GM21619 (cell line): ENCODE data around the gene SUCLG2.

Experiments
- ATAC-seq: cut with Tn5 transposase; IDR thresholded peaks from one replicate; pipeline ENCODE4 v1.9.1; 2021; ENCODE audit not compliant: unreplicated experiment

SUCLG2 gene

DNA sequence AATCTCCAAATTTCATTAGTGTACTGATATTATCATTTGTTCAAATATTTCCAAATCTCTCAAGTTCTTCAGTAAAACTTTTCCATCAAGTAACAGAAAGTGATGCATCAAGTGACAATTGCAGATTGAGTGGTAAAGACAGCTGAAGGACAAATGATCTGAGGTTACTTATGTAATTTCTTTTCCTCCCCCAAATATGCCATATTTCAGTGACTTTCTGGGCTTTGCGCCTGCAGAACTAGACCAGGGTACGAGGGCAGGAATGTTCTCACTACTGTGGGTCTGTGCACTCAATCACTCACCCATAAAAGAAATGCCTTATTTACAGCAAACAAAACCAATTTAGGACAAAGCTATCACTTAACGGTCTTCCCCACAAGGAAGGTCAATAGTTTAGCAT, 4.7 kb downstream of the SUCLG2 start:
- no peak for ATAC-seq

DNA sequence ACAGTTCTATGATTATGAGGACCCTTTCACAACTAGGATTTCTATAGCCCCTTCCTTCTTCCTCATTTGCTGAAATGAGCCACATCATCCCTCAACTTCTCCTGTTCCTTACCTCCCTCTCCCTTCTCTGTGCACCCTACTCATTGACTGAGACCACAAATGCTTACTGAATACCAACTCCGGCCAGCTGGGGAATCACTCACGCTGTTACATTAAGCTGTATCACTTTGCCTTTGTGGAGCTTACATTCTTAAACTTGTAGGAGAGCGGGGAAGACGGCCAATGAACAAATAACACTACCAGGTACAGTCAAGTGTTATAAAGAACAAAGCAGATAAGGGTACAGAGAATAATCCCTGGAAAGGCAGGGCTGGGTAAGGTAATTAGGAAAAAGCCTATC, 5.7 kb downstream of the SUCLG2 start:
- no peak for ATAC-seq

GRCh38 chr3:67648229-67648628, 6.2 kb downstream of the SUCLG2 start:
- no peak for ATAC-seq

- ATAC-seq: no peak
These were observed 7.0 kb downstream of the SUCLG2 start for GRCh38 chr3:67647390-67647878.

DNA sequence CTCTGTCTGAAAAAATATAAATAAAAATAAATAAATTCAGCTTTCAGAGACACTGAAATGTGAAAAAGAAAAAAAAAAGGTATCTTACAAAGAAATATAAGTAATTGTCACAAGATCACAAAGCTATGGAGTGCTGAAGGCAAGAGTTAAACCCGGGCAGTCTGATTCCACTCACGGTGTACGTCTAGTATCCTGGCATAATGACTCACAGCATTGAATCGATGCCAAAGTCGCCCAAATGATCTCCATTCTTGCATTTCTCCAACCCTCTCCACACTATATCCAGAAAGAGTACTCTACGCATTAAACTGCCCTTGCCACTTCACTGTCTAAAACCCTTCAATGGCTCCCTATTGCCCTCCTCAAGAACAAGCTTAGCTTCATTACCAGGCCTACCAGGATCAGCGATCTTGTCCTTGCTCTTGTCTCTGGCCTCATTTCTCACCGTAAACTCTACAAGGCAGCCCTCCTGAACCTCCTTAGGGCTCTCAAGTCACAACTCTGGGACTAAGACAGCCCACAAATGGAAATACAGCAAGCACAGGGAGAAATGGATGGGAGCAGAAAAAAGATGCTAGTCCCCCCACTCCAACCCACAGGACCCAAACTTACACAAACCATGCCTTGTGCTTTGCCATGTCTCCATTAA, 7.7 kb downstream of the SUCLG2 start:
- ATAC-seq: no peak

DNA sequence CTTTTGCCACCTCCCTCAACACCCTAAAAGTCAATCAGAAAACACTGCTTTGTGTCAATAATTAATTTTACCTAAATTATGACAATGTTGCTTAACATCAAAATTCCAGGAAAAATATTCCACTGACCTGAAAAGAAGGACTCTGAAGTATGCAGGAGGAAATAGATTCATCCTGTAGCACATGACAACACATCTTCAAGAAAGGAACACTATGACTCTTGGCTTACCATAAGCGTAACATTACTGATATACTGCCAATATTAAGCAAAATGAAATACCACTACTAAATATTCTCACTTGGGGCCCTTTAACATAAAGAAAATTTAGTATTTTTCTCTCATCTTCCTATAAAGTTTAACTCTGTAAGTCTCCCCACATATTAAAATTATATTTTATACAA, 9.6 kb downstream of the SUCLG2 start:
- no peak for ATAC-seq

GRCh38 chr3:67642734-67643133, 11.7 kb downstream of the SUCLG2 start:
- ATAC-seq: no peak

- ATAC-seq: no peak
These were observed 12.2 kb downstream of the SUCLG2 start for GRCh38 chr3:67642190-67642589.

DNA sequence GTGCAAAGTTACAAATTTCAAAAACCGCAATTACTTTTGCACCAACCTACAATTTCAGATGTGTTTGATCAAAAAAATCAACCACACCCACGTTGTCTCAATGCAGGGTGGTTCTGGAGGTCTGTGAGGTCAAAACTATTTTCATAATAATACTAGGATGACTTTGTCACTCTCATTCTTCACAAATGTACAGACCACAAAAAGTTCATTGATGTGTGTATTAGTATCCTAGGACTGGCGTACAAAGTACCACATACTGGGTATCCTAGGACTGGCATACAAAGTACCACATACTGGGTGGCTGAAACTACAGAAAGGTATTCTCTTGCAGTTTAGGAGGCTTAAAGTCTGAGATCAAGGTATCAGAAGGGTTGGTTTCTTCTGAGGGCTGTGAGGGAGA, 13.0 kb downstream of the SUCLG2 start:
- no peak for ATAC-seq

DNA sequence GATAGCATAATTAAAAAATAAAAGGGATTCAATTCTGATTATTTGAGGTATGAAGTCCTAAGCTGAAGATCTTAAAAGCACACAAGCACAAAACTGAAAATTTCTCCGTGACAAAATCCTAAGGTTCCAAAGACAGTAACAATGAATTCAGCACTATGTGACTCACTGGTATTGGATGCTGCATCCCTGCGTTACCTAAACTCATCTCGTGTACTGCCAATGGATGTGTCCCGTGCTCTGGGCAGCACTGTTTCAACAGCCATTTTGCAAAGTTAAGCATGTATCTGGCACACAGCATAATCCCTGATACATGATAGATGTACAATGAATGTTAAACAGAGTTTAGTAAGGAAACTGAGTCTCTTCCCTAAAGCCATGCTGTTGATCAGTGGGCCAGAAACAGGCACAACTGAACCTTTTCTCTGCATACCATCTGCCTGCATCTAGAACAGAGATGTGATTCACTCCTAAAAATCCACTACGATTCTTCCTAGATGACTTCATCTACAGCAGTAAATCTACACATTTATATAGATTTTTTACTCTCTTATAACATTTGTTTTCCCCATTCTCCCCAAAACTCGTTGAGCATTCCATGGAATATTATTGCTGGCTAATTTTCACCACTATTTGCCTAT, 14.3 kb downstream of the SUCLG2 start:
- no peak for ATAC-seq

DNA sequence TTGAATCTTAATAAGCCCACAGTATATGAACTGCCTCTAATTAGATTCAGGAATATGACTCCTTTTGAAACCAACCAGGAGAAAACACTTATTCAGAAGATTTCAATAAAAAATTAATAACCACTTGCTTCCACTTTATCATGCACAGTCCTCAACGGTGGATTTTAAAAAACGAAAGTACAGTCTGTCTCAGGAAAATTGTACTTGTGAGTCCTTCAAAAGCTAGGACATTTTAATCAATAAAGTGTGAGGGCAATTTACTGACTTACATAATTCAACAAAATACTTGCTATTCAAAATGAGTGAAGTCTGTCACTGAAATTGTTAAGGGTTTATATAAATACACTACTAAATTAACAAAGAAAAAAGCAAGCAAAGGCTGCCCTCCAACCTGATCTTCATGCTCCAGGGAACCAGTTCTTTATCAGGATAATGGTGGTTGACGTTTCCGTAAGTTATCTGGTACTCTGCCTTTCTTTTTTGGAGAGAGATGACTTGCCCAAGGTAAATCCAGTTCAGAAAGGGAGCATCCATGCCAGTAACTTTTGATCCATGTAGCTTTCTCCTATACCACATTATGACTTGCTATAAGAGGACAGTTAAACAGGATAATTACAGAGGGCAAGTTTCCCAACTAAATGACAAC, 17.0 kb downstream of the SUCLG2 start:
- ATAC-seq: no peak

DNA sequence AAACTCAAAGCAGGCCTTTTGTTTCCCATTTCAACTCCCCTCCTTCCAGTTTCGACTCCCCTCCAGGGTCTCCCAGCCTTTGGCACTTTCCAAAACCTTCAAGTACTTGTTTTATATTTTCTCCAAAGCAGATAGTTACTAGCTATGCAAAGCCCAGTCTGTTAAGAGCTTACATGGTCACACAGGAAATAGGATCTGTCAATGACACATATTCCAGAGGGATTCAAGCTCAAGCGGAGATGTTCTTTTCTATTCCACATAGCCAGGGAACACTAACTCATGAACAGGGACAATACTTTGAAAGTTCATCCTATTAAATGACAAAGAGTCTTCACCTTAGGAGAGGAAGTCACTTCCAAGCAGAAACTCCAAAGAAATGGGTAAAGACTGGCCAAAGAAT, 18.6 kb downstream of the SUCLG2 start:
- no peak for ATAC-seq

- ATAC-seq: peak; percentile 47
These were observed 19.2 kb downstream of the SUCLG2 start for GRCh38 chr3:67635257-67635656.

DNA sequence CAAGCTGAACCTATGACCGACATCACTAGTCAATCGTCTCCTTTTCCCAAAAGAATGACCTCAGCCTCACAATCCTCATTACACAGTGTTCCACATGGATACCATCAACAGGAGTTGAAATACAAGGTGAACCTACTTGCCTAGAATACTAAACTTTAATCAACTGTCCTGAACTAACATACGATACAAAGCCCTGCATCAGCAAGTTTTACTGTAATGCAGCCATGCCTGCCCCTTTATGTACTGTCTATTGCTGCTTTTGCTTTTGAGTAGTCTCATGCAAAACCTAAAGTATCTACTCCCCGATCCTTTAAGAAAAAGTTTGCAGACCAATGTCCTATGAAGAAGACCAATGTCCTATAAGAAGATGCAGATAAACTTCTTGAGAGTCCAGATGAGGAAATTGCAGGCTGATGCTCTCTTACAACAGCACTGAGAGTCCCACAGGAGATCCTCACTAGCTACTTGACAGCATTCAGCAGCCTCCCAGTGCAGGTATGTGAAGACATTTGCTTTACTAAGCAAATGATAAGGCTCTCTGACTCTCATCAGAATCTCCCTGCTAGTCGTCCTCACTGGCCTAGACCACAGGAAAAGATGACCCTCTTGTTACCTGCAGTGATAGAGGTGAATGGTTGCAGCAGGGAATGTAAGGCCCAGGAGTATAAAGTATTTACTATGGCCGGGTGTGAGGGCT, 23.6 kb downstream of the SUCLG2 start:
- no peak for ATAC-seq

- no peak for ATAC-seq
These were observed 29.7 kb downstream of the SUCLG2 start for GRCh38 chr3:67624687-67625086.

DNA sequence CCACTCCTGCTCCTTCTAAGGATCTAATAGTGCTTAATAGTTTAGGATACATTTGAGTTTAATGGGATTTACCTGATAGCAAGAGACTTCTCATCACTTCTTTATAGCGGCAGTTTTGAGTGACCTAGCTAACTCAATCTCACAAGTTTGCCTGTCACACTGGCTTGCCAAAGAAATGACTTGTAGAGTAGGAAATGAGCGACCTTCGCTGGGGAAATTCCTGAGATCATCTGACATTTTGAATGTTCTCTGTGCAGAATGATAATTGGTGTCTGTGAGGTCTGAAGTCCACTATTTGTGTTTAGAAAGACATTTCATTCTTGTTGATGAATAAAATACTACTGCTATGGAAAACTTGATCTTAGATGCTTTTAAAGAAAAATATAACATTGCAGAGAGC, 30.3 kb downstream of the SUCLG2 start:
- ATAC-seq: no peak

- ATAC-seq: no peak
These were observed 31.8 kb downstream of the SUCLG2 start for GRCh38 chr3:67622652-67623051.

GRCh38 chr3:67620869-67621268, 33.5 kb downstream of the SUCLG2 start:
- ATAC-seq: no peak

DNA sequence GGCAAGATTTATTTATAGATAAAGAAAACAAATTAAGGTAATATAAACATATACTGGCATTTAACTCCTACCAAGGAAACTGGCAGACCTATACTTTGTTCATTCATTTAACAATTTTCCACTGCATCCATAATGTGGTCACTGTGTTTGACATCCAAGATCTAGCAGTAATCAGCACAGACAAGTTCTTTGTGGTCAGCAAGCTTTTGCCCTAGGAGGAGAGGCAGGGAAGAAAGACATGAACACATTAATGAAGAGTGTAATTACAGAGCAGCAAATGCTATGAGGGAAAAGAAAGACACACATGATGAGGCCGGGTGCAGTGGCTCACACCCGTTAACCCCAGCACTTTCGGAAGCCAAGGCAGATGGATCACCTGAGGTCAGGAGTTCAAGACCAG, 34.4 kb downstream of the SUCLG2 start:
- ATAC-seq: no peak

DNA sequence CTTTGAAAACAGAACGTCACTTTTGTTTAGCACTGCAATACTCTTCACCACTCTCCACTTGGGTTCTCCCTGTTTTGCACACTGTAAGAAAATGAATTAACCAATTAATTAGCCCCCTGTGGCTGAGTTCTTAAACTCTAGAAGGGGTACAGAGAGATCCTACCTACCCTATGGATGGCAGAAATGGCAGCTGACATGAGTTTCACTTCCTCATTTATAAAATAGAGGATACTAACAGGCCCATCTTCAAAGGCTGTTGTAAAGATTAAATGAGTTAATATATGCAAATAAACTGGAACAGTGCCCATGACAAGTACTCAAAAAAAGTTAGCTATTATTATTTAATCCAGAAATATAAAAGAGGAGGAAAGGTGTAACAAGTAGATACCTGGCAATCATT, 36.9 kb downstream of the SUCLG2 start:
- peak; percentile 68 for ATAC-seq

GRCh38 chr3:67616046-67616445, 38.4 kb downstream of the SUCLG2 start:
- no peak for ATAC-seq

DNA sequence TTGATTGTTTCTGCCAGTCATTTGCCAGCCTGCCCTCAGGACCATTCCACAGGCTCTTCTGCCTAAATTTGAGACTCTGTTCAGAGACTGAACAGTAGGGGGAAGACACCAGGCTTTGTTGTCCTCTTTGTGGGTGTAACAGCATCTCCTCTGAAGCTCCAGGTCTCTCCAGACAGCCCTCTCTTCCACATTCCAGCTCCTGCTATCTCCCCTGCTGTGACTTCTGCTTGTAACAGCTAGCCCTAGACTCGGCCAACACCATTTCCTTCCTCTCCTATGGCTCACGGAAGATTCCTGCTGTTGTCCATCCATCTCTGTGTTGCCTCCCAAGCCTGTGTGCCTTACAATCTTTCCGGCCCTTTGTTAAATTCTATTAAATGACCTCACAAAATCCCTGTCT, 40.2 kb downstream of the SUCLG2 start:
- ATAC-seq: no peak
